K562 (cell line): ENCODE data around the gene SAP25. TPM values are rescaled to one million over a fixed set of nuclear protein-coding genes. Genes with fewer than 3 reads are reported as not detected.

Experiments
- CHD1 ChIP-seq: fragments of 200-600 bp; sonication (generic); IDR thresholded peaks from one replicate; pipeline ENCODE4 v1.6.1; 2012; ENCODE audit warnings: mild to moderate bottlenecking, moderate library complexity, low read length, inconsistent platforms
- CXXC5 ChIP-seq: fragments of 250-450 bp; sonication (Bioruptor Pico); IDR thresholded peaks from 2 replicates; pipeline ENCODE4 v1.8.0; 2022; ENCODE audit warnings: inconsistent platforms, mild to moderate bottlenecking, moderate library complexity
- FOSL1 ChIP-seq: fragments of 200-800 bp; sonication (Bioruptor generic); conservative IDR thresholded peaks from 2 replicates; pipeline ENCODE4 v1.6.1; 2016; ENCODE audit warnings: missing genetic modification characterization, missing compliant biosample characterization
- HES1 ChIP-seq: fragments of 450-650 bp; IDR thresholded peaks from 2 replicates; pipeline ENCODE4 v1.6.1; 2016; ENCODE audit warnings: low read depth, mild to moderate bottlenecking, moderate library complexity
- KHSRP ChIP-seq: fragments of 450-650 bp; IDR thresholded peaks from 2 replicates; pipeline ENCODE4 v1.6.1; 2017
- NR2F6 ChIP-seq: fragments of 450-650 bp; formaldehyde crosslinking; IDR thresholded peaks from 2 replicates; pipeline ENCODE4 v1.4.0; 2020; ENCODE audit warnings: mild to moderate bottlenecking
- PKNOX1 ChIP-seq: fragments of 450-650 bp; IDR thresholded peaks from 2 replicates; pipeline ENCODE4 v1.6.1; 2016
- POLR3G ChIP-seq: IDR thresholded peaks from 2 replicates; pipeline ENCODE4 v1.6.1; 2011; ENCODE audit not compliant: insufficient read length, insufficient replicate concordance; ENCODE audit errors: extremely low read depth
- SETDB1 ChIP-seq: IDR thresholded peaks from one replicate; pipeline ENCODE4 v1.6.1; 2012; ENCODE audit warnings: low read length, control low read depth, inconsistent platforms
- TFE3 ChIP-seq: fragments of 450-650 bp; formaldehyde crosslinking; IDR thresholded peaks from 2 replicates; pipeline ENCODE4 v1.4.0; 2020; ENCODE audit warnings: mild to moderate bottlenecking, mixed read lengths
- ZBTB9 ChIP-seq: fragments of 450-650 bp; formaldehyde crosslinking; IDR thresholded peaks from 2 replicates; pipeline ENCODE4 v1.4.0; 2020; ENCODE audit warnings: mild to moderate bottlenecking, moderate library complexity
- ZNF263 ChIP-seq: sonication (generic); formaldehyde crosslinking; IDR thresholded peaks from 2 replicates; pipeline ENCODE4 v1.8.0; 2022; ENCODE audit warnings: mild to moderate bottlenecking, missing genetic modification reagents, borderline replicate concordance
- ZNF282 ChIP-seq: sonication (generic); formaldehyde crosslinking; IDR thresholded peaks from 2 replicates; pipeline ENCODE4 v1.8.1; 2023; ENCODE audit warnings: missing genetic modification reagents
- ZNF395 ChIP-seq: fragments of 200-800 bp; sonication (Bioruptor generic); IDR thresholded peaks from 2 replicates; pipeline ENCODE4 v1.6.1; 2017; ENCODE audit warnings: missing genetic modification characterization, missing compliant biosample characterization
- ZNF431 ChIP-seq: sonication (generic); formaldehyde crosslinking; IDR thresholded peaks from 2 replicates; pipeline ENCODE4 v1.8.0; 2022; ENCODE audit warnings: mild to moderate bottlenecking, missing genetic modification reagents
- ZNF436 ChIP-seq: fragments of 250-450, 450-650 bp; sonication (Bioruptor Pico); formaldehyde crosslinking; IDR thresholded peaks from 2 replicates; pipeline ENCODE4 v1.7.0; 2020; ENCODE audit warnings: mild to moderate bottlenecking
- polyA plus RNA-seq, 8 experiments: library from polyadenylated mRNA; depleted of rRNA in 4 of 8; stranded (reverse) in 5 of 8; unstranded in 3 of 8; fragments of >200 nt; fragmentation: Nextera tagmentation in 2 of 8; fragmentation: Illumina TruSeq in 1 of 8; extraction: Ambion mirVana in 2 of 8; extraction: Trizol in 1 of 8; gene quantifications; 2 replicates each; pipeline versions ENCODE4 v1.2.1 to v1.2.3, GENCODE V29; 2011 to 2014; ENCODE audit warnings: inconsistent platforms in 1 of 8, missing spikeins in 1 of 8
- total RNA-seq, 7 experiments: library from RNA; depleted of rRNA in 6 of 7; stranded (reverse); fragments of >200 nt in 6 of 7; fragmentation: Illumina TruSeq in 2 of 7; extraction: Trizol in 2 of 7; gene quantifications; 2 replicates each; pipeline versions ENCODE4 v1.2.1 to v1.2.3, GENCODE V29; 2011 to 2021; ENCODE audit warnings: low replicate concordance in 1 of 7
- TF ChIP-seq, protein P1 (sequence below): fragments of 250-450 bp; sonication (Bioruptor Pico); IDR thresholded peaks from 2 replicates; pipeline ENCODE4 v1.4.0; 2020; ENCODE audit warnings: mild to moderate bottlenecking, moderate library complexity
- TF ChIP-seq, protein P2 (sequence below): fragments of 450-650 bp; conservative IDR thresholded peaks from 2 replicates; pipeline ENCODE4 v1.6.1; 2016; ENCODE audit warnings: missing genetic modification characterization, low read depth, mild to moderate bottlenecking, control low read depth, missing compliant biosample characterization

Gene SAP25
- total and polyA plus RNA-seq, 9 of the 15 experiments (the other 6 are each of a cell fraction or from before 2014, with no cell fraction given): 0.13 to 5.3 (median 0.78) TPM; not detected in 1

- TF ChIP-seq ZNF395 (CRISPR knock-in tag) (no peak), PKNOX1 (peak; percentile 96), POLR3G (no peak), ZNF431 (CRISPR knock-in tag) (no peak), TFE3 (CRISPR knock-in tag) (no peak), ZNF436 (CRISPR knock-in tag) (no peak), FOSL1 (tag) (peak; percentile 25; the same call in 1 of the 2 replicates), HES1 (0 out of 2 replicates have a peak, but pooled peaks have one; percentile 8), CHD1 (no peak), ZNF282 (CRISPR knock-in tag) (no peak), ZBTB9 (CRISPR knock-in tag) (peak; percentile 47; the same call in 1 of the 2 replicates), ZNF263 (CRISPR knock-in tag) (no peak), CXXC5 (CRISPR knock-in tag) (peak; percentile 75), NR2F6 (no peak), SETDB1 (no peak), KHSRP (no peak)
- TF ChIP-seq, protein P1, sequence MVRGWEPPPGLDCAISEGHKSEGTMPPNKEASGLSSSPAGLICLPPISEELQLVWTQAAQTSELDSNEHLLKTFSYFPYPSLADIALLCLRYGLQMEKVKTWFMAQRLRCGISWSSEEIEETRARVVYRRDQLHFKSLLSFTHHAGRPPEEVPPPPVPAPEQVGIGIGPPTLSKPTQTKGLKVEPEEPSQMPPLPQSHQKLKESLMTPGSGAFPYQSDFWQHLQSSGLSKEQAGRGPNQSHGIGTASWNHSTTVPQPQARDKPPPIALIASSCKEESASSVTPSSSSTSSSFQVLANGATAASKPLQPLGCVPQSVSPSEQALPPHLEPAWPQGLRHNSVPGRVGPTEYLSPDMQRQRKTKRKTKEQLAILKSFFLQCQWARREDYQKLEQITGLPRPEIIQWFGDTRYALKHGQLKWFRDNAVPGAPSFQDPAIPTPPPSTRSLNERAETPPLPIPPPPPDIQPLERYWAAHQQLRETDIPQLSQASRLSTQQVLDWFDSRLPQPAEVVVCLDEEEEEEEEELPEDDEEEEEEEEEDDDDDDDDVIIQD (CRISPR knock-in tag): no peak
- TF ChIP-seq, protein P2, sequence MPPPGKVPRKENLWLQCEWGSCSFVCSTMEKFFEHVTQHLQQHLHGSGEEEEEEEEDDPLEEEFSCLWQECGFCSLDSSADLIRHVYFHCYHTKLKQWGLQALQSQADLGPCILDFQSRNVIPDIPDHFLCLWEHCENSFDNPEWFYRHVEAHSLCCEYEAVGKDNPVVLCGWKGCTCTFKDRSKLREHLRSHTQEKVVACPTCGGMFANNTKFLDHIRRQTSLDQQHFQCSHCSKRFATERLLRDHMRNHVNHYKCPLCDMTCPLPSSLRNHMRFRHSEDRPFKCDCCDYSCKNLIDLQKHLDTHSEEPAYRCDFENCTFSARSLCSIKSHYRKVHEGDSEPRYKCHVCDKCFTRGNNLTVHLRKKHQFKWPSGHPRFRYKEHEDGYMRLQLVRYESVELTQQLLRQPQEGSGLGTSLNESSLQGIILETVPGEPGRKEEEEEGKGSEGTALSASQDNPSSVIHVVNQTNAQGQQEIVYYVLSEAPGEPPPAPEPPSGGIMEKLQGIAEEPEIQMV (tag): no peak
Observed at GRCh38 chr7:100611983-100612729, 38.5 kb upstream of the SAP25 start, which contains the start of gene MOSPD3 (continued).
